GM10266 (cell line): ENCODE measurements around the gene CCDC192.
A peak's percentile ranks its signal among the peaks of the same experiment; 100 is the strongest.

Experiments
- DNase-seq: peaks from one replicate; pipeline ENCODE4 v3.0.0; 2012; ENCODE audit errors: extremely low spot score
- TF ChIP-seq, protein P1 (sequence below): IDR thresholded peaks from 2 replicates; pipeline ENCODE4 v1.5.1; 2012; ENCODE audit warnings: mild to moderate bottlenecking, low read depth; ENCODE audit not compliant: control insufficient read depth, insufficient read depth; ENCODE audit errors: missing control alignments

CCDC192 gene

DNA sequence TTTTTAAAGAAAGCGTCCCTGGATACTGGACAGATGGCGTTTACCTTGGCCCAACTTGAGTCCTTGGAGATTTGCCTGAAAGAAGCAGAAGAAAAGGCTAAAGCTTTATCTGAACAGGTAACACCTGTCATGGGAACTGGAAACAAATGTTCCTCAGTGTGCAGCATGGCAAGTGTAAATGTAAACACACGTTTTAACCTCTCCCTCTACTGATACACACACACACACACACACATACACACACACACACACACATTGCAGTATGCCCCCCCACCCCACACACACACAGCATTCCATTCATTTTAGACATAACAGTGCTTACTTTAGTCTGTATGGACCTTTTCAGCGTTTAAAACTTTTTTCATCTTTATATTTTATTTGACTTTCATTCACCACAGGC is 51.1 kb downstream of the CCDC192 start:
- TF ChIP-seq, protein P1, sequence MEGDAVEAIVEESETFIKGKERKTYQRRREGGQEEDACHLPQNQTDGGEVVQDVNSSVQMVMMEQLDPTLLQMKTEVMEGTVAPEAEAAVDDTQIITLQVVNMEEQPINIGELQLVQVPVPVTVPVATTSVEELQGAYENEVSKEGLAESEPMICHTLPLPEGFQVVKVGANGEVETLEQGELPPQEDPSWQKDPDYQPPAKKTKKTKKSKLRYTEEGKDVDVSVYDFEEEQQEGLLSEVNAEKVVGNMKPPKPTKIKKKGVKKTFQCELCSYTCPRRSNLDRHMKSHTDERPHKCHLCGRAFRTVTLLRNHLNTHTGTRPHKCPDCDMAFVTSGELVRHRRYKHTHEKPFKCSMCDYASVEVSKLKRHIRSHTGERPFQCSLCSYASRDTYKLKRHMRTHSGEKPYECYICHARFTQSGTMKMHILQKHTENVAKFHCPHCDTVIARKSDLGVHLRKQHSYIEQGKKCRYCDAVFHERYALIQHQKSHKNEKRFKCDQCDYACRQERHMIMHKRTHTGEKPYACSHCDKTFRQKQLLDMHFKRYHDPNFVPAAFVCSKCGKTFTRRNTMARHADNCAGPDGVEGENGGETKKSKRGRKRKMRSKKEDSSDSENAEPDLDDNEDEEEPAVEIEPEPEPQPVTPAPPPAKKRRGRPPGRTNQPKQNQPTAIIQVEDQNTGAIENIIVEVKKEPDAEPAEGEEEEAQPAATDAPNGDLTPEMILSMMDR = no peak
- no peak for DNase-seq

DNA sequence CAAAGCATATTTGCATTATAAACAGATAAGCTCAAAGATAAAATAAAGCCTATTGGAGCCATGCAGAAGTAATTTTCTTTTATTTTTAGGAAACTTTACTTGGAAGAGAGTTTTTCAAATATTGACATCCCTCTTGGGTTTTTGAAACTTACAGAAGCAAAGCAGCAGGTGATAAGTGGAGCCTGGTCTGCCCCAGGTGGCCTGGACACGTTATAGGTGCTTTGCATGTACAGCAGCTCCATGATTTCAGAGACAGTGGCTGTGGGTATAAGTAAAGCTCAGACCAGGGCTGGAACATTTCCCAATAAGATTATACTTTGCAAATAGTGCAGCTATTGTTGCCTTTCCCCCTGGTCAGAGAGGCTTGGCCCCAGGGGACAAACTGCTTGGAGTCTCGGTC is 51.5 kb downstream of the CCDC192 start:
- no peak for DNase-seq
- TF ChIP-seq, protein P1 = no peak

DNA sequence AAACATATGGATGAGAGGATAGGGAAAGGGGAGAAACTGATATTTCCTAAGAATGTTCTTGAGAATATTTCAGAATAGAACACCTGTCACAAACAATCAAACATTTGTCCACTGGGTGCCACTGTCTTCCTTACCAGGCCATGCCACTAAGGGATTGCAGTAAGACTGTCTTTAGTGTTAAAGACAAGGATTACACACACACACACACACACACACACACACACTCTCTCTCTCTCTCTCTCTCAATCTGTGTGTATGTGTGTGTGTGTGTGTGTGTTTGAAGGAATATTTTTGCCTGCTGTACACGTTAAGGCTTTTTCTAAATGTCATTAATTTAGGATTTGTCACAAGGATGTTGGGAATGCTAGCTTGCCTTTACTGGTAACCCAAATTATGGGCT is 54.4 kb downstream of the CCDC192 start:
- peak; percentile 14 for DNase-seq
- TF ChIP-seq, protein P1 = peak; percentile 51

DNA sequence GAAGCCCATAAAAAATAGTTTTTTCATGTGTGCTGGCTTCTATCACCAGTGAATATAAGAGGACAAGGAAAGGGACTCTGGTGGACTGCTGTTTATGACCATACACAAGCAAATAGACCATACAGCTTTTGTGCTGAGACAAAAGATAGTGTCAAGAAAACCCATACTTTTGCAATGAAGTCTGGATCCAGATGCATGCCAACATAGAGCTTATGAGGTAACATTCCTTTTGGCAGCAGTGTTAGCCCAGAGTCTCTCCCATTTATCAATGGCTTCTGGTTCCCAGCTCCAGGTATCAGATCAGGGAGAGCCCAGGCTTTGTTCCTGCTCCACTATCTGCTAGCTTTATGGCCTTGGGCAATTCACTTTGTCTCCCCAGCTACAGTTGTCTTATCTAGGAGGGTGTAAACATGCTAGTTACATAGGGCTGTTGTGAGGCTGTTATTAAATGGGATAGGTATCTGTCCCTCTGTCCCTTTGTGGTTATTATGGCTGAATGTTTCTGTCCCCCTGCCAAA is 55.6 kb downstream of the CCDC192 start:
- no peak for DNase-seq
- TF ChIP-seq, protein P1 = no peak

DNA sequence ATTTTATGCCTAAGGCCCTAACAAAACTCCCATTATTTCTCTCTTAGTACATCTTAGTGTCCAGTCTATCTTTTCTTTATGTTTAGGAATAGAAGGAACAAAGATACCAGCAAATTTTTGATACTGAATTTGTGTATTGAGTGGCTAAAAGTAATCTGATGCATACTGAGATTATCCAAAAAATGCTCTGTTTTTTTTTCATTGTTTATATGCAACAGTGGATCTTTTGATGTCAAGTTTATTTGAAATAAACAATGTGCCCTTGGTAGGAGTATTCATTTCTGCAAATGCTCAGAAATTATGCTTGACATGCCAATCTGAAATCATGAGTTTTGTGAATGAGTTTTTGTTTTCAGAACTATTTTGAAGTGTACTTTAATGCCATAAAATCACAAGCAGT is 58.7 kb downstream of the CCDC192 start:
- no peak for DNase-seq
- TF ChIP-seq, protein P1 = no peak

DNA sequence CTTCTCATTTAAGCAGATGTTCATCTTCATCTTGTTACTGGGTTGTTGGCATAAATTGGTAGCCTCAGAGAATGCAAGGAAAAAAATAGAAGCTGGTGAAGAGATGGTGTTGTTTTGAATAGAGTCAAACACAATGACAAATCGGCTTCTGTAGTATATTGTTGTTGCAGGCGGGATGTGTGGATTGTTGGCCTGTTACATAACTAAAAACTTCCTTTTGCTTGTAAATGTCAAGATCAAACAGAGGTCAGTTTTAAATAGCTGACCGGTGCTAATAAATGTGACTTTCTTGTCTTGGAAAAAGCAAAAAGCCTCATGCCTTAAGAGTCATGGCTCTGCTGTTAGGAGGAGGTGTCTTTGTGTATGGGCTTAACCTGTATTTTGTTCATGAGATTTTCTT is 59.2 kb downstream of the CCDC192 start:
- no peak for DNase-seq
- TF ChIP-seq, protein P1 = no peak

DNA sequence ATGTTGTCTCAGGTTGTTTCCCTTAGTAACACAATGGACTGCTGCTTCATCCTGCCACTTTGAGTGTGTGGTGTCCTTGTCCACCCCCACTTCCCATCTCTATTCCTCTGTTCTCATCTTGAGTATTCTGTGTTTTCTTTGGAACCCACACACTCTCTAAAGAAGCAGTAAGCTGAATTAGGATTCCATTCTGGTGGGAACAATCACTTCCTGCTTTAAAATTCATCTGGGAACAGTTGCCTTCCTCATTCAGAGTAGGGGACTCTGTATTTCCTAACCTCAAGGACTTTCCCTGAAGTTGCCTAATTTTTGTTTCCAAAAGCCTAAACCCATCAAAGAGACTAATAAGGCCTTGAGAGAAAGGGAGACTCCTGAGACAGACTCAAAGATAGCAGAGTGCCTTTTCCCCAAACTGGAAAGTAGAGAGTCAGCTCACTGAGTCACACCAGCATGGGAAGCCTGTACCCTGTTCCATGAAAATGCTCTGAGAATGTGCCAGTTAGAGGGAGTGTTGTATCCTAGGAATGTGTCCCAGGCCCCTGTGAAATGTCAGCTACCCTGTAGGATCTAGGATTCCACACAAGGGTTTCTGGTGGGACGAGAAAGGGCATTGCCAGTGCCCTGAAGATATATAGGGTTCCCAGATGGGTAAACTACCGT is 63.6 kb downstream of the CCDC192 start:
- TF ChIP-seq, protein P1 = no peak
- DNase-seq = no peak
